ENCODE data around the gene SERTAD1. TPM values are rescaled to one million over a fixed set of nuclear protein-coding genes. Genes with fewer than 3 reads are reported as not detected.

The SERTAD1 gene
- polyA plus RNA-seq, 3 donors = 21.0 to 55.9 (median 21.6) TPM

GRCh38 chr19:40461669-40462221 lies 36.0 kb upstream of the SERTAD1 start:
- Mint-ChIP-seq H3K27me3 (ENCODE audit: low read depth in 3 of 3) (peaks cover 8 to 11% (median 8%) of the 10 kb centered on the region in 3 donors), H3K27ac (peak overlapping the region; percentile 93 to 98 (median 95)), H3K4me3 (peak overlapping the region; percentile 51 to 73), H3K9me3 (peaks cover 2 to 7% (median 6%) of the 10 kb centered on the region in 7 donors), H3K4me1 (peaks cover 55% of the 10 kb centered on the region), H3K36me3 (peaks cover 16 to 36% of the 10 kb centered on the region in 2 donors)
- no peak for TF ChIP-seq CTCF (IDR thresholded peaks at IDR 0.05)
- H3K79me2 ChIP-seq (ENCODE audit: insufficient read depth, low read length) = peaks cover 59% of the 10 kb centered on the region
- intact Hi-C loops (cut with micrococcal nuclease) = loop anchor here (2.0 to 10.0 kb wide), 3 partner anchors 15 to 97 kb away; no protein-coding TSS in a partner anchor
- H3K4me3 ChIP-seq (replicated peaks in 1 of 3; ENCODE audit: low read depth in 2 of 3, low read length in 3 of 3) = peak overlapping the region in 1 of 3 experiments; percentile 13
- H2AFZ ChIP-seq (ENCODE audit: insufficient read depth, low read depth, low read length, poor library complexity, severe bottlenecking) = no peak overlapping the region
- no peaks in the 10 kb centered on the region for H3K9me3 ChIP-seq (replicated peaks in 1 of 2; ENCODE audit: control insufficient read depth in 1 of 2, insufficient read depth in 1 of 2, low read length in 2 of 2)
- peaks cover 20 to 22% of the 10 kb centered on the region in 2 donors for H3K36me3 ChIP-seq (replicated peaks in 1 of 2; ENCODE audit: control insufficient read depth in 1 of 2, insufficient read depth in 2 of 2, low read length in 2 of 2)
- peak overlapping the region; percentile 38 for H3K4me2 ChIP-seq (replicated peaks; ENCODE audit: extremely low read depth, low read length, poor library complexity, severe bottlenecking)
- peak overlapping the region; percentile 83 to 96 for H3K27ac ChIP-seq (ENCODE audit: low read depth in 1 of 2, low read length in 2 of 2)
- H4K20me1 ChIP-seq (ENCODE audit: insufficient read depth, low read length) = peaks cover 16% of the 10 kb centered on the region
- 13% methylated on average over 6 of the region's 7 CpGs for WGBS (ENCODE audit: insufficient coverage)
- peaks cover 2 to 6% of the 10 kb centered on the region in 2 donors for H3K27me3 ChIP-seq (ENCODE audit: control insufficient read depth in 2 of 2, insufficient read depth in 2 of 2, low read length in 2 of 2)
- DNase-seq = peak; percentile 72 to 86 (median 75)
- peaks cover 54 to 62% of the 10 kb centered on the region in 2 donors for H3K4me1 ChIP-seq (ENCODE audit: control insufficient read depth in 1 of 2, insufficient read depth in 2 of 2, low read length in 2 of 2)
- no peak overlapping the region for H3K9ac ChIP-seq (ENCODE audit: insufficient read depth, low read length, poor library complexity, severe bottlenecking)

- H3K9me3 Mint-ChIP-seq = no peaks in the 10 kb centered on the region
- no peaks in the 10 kb centered on the region for H3K9me3 ChIP-seq (replicated peaks in 1 of 2; ENCODE audit: control insufficient read depth in 1 of 2, insufficient read depth in 1 of 2, low read length in 2 of 2)
- H2AFZ ChIP-seq (ENCODE audit: insufficient read depth, low read depth, low read length, poor library complexity, severe bottlenecking) = no peak overlapping the region
- no peak overlapping the region for H3K4me3 ChIP-seq (replicated peaks in 1 of 3; ENCODE audit: low read depth in 2 of 3, low read length in 3 of 3)
- TF ChIP-seq CTCF (IDR thresholded peaks at IDR 0.05) = no peak
- H3K36me3 Mint-ChIP-seq = peaks cover 21 to 45% of the 10 kb centered on the region in 2 donors
- no peak overlapping the region for H3K27ac ChIP-seq (ENCODE audit: low read depth in 1 of 2, low read length in 2 of 2)
- H3K4me1 ChIP-seq (ENCODE audit: control insufficient read depth in 1 of 2, insufficient read depth in 2 of 2, low read length in 2 of 2) = peaks cover 45 to 46% of the 10 kb centered on the region in 2 donors
- no peak for DNase-seq
- WGBS (ENCODE audit: insufficient coverage) = 80% methylated on average over 1 of the region's 3 CpGs
- peaks cover 36 to 37% of the 10 kb centered on the region in 2 donors for H3K36me3 ChIP-seq (replicated peaks in 1 of 2; ENCODE audit: control insufficient read depth in 1 of 2, insufficient read depth in 2 of 2, low read length in 2 of 2)
- H4K20me1 ChIP-seq (ENCODE audit: insufficient read depth, low read length) = peaks cover 16% of the 10 kb centered on the region
- peak overlapping the region in 1 of 7 donors; percentile 11 for H3K27ac Mint-ChIP-seq
- no peaks in the 10 kb centered on the region for H3K27me3 ChIP-seq (ENCODE audit: control insufficient read depth in 2 of 2, insufficient read depth in 2 of 2, low read length in 2 of 2)
- no peak overlapping the region for H3K4me2 ChIP-seq (replicated peaks; ENCODE audit: extremely low read depth, low read length, poor library complexity, severe bottlenecking)
- peaks cover 43% of the 10 kb centered on the region for H3K4me1 Mint-ChIP-seq
- H3K4me3 Mint-ChIP-seq = no peak overlapping the region
- no peak overlapping the region for H3K9ac ChIP-seq (ENCODE audit: insufficient read depth, low read length, poor library complexity, severe bottlenecking)
- H3K79me2 ChIP-seq (ENCODE audit: insufficient read depth, low read length) = peaks cover 55% of the 10 kb centered on the region
- intact Hi-C loops (cut with micrococcal nuclease) = loop anchor here (2.0 to 10.0 kb wide), 3 partner anchors 13 to 95 kb away; no protein-coding TSS in a partner anchor
- H3K27me3 Mint-ChIP-seq (ENCODE audit: low read depth in 3 of 3) = peaks cover 0 to 2% (median 1%) of the 10 kb centered on the region in 3 donors
Observed at GRCh38 chr19:40460185-40460584, 34.4 kb upstream of the SERTAD1 start.
